Endothelial cell of umbilical vein (primary cell): ENCODE results near the gene CCDC157. TPM values are rescaled to one million over a fixed set of nuclear protein-coding genes. Genes with fewer than 3 reads are reported as not detected.

Source experiments
- BruUV-seq: library from RNA; stranded (reverse); fragments of 400-500 nt; replicated peaks from 2 replicates; lab custom pipeline; 2021; lab: Mats Ljungman, UMichigan
- CTCF ChIA-PET: fragments of 300-600, 350-600 bp; sonication (Branson Sonifier 250); formaldehyde crosslinking; loops from one replicate; lab custom pipeline; 2021; ENCODE audit warnings: antibody characterized with exemption, inconsistent platforms; lab: Charles Lee
- POLR2A ChIA-PET: fragments of 300-600, 350-600 bp; sonication (Branson Sonifier 250); formaldehyde crosslinking; loops from one replicate; lab custom pipeline; 2021; ENCODE audit warnings: antibody characterized with exemption, inconsistent platforms; lab: Charles Lee
- DNase-seq: peaks from one replicate; pipeline ENCODE4 v3.0.0-alpha.2; 2011; ENCODE audit warnings: low read depth, low spot score
- FAIRE-seq: peaks from 2 replicates; lab custom pipeline; 2011; peaks lifted over from hg19 to GRCh38; lab: Jason Lieb, UNC
- H2AFZ ChIP-seq: 2 replicates; pipeline ENCODE4 v1.6.0; 2012; ENCODE audit warnings: low read depth, low read length, control low read depth, inconsistent platforms
- H3K27ac ChIP-seq: 2 replicates; pipeline ENCODE4 v1.5.1; 2011; ENCODE audit warnings: low read depth, mild to moderate bottlenecking, control low read depth, low read length, moderate library complexity; ENCODE audit not compliant: insufficient read depth
- H3K27me3 ChIP-seq, 2 experiments: 2 replicates each; pipeline versions ENCODE4 v1.6.0 to v1.6.1; 2011; ENCODE audit warnings: low read length in 2 of 2, mixed read lengths in 1 of 2; ENCODE audit not compliant: control insufficient read depth in 2 of 2, insufficient read depth in 2 of 2
- H3K36me3 ChIP-seq, 2 experiments: 2 replicates in 1 of 2; 3 replicates in 1 of 2; pipeline ENCODE4 v1.5.1; 2011; ENCODE audit warnings: low read length in 2 of 2, mild to moderate bottlenecking in 1 of 2, moderate library complexity in 1 of 2; ENCODE audit not compliant: control insufficient read depth in 2 of 2, insufficient read depth in 2 of 2; ENCODE audit errors: extremely low read depth in 1 of 2
- H3K4me1 ChIP-seq: 3 replicates; pipeline ENCODE4 v1.5.1; 2011; ENCODE audit warnings: mild to moderate bottlenecking, low read length; ENCODE audit not compliant: control insufficient read depth, insufficient read depth; ENCODE audit errors: extremely low read depth
- H3K4me2 ChIP-seq: 2 replicates; pipeline ENCODE4 v1.6.1; 2011; ENCODE audit warnings: low read length, control low read depth, mixed read lengths; ENCODE audit not compliant: insufficient read depth
- H3K4me3 ChIP-seq, 3 experiments: fragments of 200-600 bp in 1 of 3; sonication (generic), shearing (Covaris generic) in 1 of 3; replicated peaks in 1 of 3; 2 replicates each; pipeline ENCODE4 v1.5.1; 2011 to 2016; ENCODE audit warnings: control low read depth in 3 of 3, low read length in 3 of 3, mild to moderate bottlenecking in 2 of 3, inconsistent platforms in 1 of 3, low read depth in 1 of 3, moderate library complexity in 1 of 3; ENCODE audit not compliant: insufficient read depth in 1 of 3
- H3K79me2 ChIP-seq: 2 replicates; pipeline ENCODE4 v1.6.0; 2012; ENCODE audit warnings: low read length, inconsistent platforms; ENCODE audit not compliant: control insufficient read depth, insufficient read depth
- H3K9ac ChIP-seq: replicated peaks from 2 replicates; pipeline ENCODE3; 2011; ENCODE audit warnings: low read length, control low read depth; ENCODE audit not compliant: insufficient read depth; ENCODE audit errors: extremely low read depth
- H3K9me1 ChIP-seq: replicated peaks from 3 replicates; pipeline ENCODE4 v1.6.0; 2011; ENCODE audit warnings: mild to moderate bottlenecking, low read length; ENCODE audit not compliant: control insufficient read depth, insufficient read depth; ENCODE audit errors: extremely low read depth
- H3K9me3 ChIP-seq: replicated peaks from 2 replicates; pipeline ENCODE4 v1.5.1; 2012; ENCODE audit warnings: low read length, inconsistent platforms; ENCODE audit not compliant: control insufficient read depth, insufficient read depth
- H4K20me1 ChIP-seq: replicated peaks from 2 replicates; pipeline ENCODE3; 2011; ENCODE audit warnings: mild to moderate bottlenecking, low read length; ENCODE audit not compliant: control insufficient read depth, insufficient read depth; ENCODE audit errors: extremely low read depth
- EZH2 ChIP-seq: IDR thresholded peaks from 2 replicates; pipeline ENCODE4 v1.6.1; 2012; ENCODE audit warnings: borderline replicate concordance, low read depth, mild to moderate bottlenecking, moderate library complexity, low read length, inconsistent platforms; ENCODE audit not compliant: severe bottlenecking
- FOS ChIP-seq: IDR thresholded peaks from 2 replicates; pipeline ENCODE4 v1.6.1; 2011; ENCODE audit warnings: mild to moderate bottlenecking, low read length, moderate library complexity, borderline replicate concordance; ENCODE audit not compliant: insufficient read depth
- MAX ChIP-seq: IDR thresholded peaks from 2 replicates; pipeline ENCODE4 v1.6.1; 2011; ENCODE audit not compliant: insufficient read depth, insufficient read length
- MYC ChIP-seq: IDR thresholded peaks from one replicate; pipeline ENCODE4 v1.6.1; 2011; ENCODE audit warnings: mild to moderate bottlenecking, low read depth, low read length
- POLR2AphosphoS5 ChIP-seq: IDR thresholded peaks from 2 replicates; pipeline ENCODE4 v1.6.1; 2012; ENCODE audit warnings: low read depth, mild to moderate bottlenecking, control low read depth, low read length, moderate library complexity; ENCODE audit not compliant: insufficient read depth
- dilution Hi-C: fragments of 300-500 bp; cut with MboI; formaldehyde crosslinking; loops from one replicate; pipeline ENCODE4 v1.15.0; 2019; ENCODE audit warnings: low sequenced_read_pairs; ENCODE audit not compliant: extremely low pct_ligation_motif_present
- intact Hi-C: fragments of 100-400 bp; cut with micrococcal nuclease; formaldehyde crosslinking; loops from one replicate; pipeline ENCODE4 v1.10.0; 2022
- polyA plus RNA-seq, 4 experiments: library from polyadenylated mRNA; depleted of rRNA in 3 of 4; stranded (reverse) in 3 of 4; unstranded in 1 of 4; fragments of >200 nt; gene quantifications; 2 replicates each; pipeline versions ENCODE4 v1.2.1 to v1.2.3, GENCODE V29; 2011 to 2012; ENCODE audit warnings: missing spikeins in 1 of 4
- total RNA-seq: library from RNA; stranded (reverse); gene quantifications from 2 replicates; pipeline ENCODE4 v1.2.3, GENCODE V29; 2021
- TF ChIP-seq, protein P1 (sequence below), 2 donors: IDR thresholded peaks; 1 replicate in 1 of 2; 2 replicates in 1 of 2; pipeline ENCODE4 v1.5.1; 2011; ENCODE audit warnings: low read length in 2 of 2, mild to moderate bottlenecking in 2 of 2, moderate library complexity in 2 of 2, control low read depth in 1 of 2, inconsistent platforms in 1 of 2, low read depth in 1 of 2; ENCODE audit not compliant: insufficient read depth in 1 of 2; ENCODE audit errors: extremely low read depth in 1 of 2

CCDC157 gene
- total and polyA plus RNA-seq, 2 donors (not counting 3 experiments of a cell fraction or from before 2014, with no cell fraction given): 2.1 to 3.1 TPM

DNA sequence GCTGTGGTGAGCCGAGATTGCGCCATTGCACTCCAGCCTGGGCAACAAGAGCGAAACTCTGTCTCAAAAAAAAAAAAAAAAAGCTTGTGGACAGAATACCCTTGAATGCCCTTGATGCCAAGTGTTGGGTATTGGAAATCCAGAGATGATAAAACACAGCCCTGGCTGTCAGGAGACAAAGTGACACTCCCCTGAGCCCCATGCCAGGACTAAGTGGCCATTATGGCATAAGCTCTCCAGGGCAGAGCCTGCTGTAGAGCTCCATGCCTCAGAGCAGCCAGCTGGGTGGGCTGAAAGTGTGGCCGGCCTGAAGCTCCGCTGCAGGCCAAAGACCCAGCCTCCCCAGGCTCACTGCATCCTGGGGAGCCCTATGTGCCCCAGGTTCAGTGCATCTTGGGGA lies 25.5 kb downstream of the CCDC157 start:
- H4K20me1 ChIP-seq: no peaks in the 10 kb centered on the region
- DNase-seq (no peak), FAIRE-seq (no peak)
- dilution Hi-C loops: no loop called here
- no peak overlapping the region for H3K4me3 ChIP-seq
- no peaks in the 10 kb centered on the region for H3K9me1 ChIP-seq
- H2AFZ ChIP-seq: no peak overlapping the region
- H3K9ac ChIP-seq: no peak overlapping the region
- POLR2A ChIA-PET: no interaction called here
- H3K79me2 ChIP-seq: no peaks in the 10 kb centered on the region
- no TSS peak for BruUV-seq
- no peak overlapping the region for H3K4me2 ChIP-seq
- H3K4me1 ChIP-seq: peaks cover 7% of the 10 kb centered on the region
- no peak for TF ChIP-seq EZH2
- TF ChIP-seq MYC: no peak
- TF ChIP-seq POLR2AphosphoS5: no peak
- TF ChIP-seq, protein P1, sequence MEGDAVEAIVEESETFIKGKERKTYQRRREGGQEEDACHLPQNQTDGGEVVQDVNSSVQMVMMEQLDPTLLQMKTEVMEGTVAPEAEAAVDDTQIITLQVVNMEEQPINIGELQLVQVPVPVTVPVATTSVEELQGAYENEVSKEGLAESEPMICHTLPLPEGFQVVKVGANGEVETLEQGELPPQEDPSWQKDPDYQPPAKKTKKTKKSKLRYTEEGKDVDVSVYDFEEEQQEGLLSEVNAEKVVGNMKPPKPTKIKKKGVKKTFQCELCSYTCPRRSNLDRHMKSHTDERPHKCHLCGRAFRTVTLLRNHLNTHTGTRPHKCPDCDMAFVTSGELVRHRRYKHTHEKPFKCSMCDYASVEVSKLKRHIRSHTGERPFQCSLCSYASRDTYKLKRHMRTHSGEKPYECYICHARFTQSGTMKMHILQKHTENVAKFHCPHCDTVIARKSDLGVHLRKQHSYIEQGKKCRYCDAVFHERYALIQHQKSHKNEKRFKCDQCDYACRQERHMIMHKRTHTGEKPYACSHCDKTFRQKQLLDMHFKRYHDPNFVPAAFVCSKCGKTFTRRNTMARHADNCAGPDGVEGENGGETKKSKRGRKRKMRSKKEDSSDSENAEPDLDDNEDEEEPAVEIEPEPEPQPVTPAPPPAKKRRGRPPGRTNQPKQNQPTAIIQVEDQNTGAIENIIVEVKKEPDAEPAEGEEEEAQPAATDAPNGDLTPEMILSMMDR (IDR thresholded peaks at IDR 0.05; ENCODE audit: extremely low read depth in 1 of 2, insufficient read depth in 1 of 2, low read depth in 1 of 2, low read length in 2 of 2): no peak
- TF ChIP-seq FOS: no peak
- no peak for TF ChIP-seq MAX
- intact Hi-C loops: no loop called here
- H3K27me3 ChIP-seq: no peaks in the 10 kb centered on the region
- H3K9me3 ChIP-seq: no peaks in the 10 kb centered on the region
- peaks cover 0 to 29% of the 10 kb centered on the region in 2 experiments for H3K36me3 ChIP-seq
- CTCF ChIA-PET: interaction anchor here (1.0 to 1.1 kb wide), 2 partner anchors 94 to 126 kb away, joined by 4 read pairs; no protein-coding TSS in a partner anchor
- no peak overlapping the region for H3K27ac ChIP-seq
